ENCODE results near the gene WNT16. TPM values are rescaled to one million over a fixed set of nuclear protein-coding genes. Genes with fewer than 3 reads are reported as not detected.

Gene WNT16
- total and polyA plus RNA-seq, 2 donors (not counting 1 experiment from before 2014, with no cell fraction given), result 1.2 to 3.8 TPM

DNA sequence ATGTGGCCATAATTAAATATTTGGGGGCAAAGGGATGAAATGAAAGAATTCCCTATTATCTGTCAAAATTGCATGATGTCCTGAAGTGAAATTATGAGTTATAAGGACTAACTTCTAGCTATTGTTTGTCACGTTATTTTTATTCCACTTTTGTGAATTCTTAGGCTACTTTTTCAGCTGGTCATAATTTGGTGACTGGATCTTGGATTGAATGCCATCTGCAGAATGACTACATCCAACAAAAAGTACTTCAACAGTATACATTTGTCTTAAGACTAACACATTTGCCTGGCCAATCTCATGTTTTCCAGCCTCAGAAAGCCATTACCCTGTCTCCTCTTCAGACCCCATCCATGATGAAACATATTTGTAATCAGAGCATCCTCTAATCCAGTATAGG lies 48.1 kb upstream of the WNT16 start:
- H3K9ac ChIP-seq (ENCODE audit: insufficient read depth, low read length), result no peak overlapping the region
- no peaks in the 10 kb centered on the region for H3K27me3 ChIP-seq (ENCODE audit: control insufficient read depth, insufficient read depth, low read length)
- no peaks in the 10 kb centered on the region for H3K36me3 ChIP-seq (ENCODE audit: control insufficient read depth, insufficient read depth, low read length)
- no peaks in the 10 kb centered on the region for H3K9me3 ChIP-seq (ENCODE audit: control insufficient read depth, insufficient read depth, low read depth, low read length)
- H3K27ac ChIP-seq (ENCODE audit: insufficient read depth, low read length), result no peak overlapping the region
- TF ChIP-seq, protein P1, sequence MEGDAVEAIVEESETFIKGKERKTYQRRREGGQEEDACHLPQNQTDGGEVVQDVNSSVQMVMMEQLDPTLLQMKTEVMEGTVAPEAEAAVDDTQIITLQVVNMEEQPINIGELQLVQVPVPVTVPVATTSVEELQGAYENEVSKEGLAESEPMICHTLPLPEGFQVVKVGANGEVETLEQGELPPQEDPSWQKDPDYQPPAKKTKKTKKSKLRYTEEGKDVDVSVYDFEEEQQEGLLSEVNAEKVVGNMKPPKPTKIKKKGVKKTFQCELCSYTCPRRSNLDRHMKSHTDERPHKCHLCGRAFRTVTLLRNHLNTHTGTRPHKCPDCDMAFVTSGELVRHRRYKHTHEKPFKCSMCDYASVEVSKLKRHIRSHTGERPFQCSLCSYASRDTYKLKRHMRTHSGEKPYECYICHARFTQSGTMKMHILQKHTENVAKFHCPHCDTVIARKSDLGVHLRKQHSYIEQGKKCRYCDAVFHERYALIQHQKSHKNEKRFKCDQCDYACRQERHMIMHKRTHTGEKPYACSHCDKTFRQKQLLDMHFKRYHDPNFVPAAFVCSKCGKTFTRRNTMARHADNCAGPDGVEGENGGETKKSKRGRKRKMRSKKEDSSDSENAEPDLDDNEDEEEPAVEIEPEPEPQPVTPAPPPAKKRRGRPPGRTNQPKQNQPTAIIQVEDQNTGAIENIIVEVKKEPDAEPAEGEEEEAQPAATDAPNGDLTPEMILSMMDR (conservative IDR thresholded peaks at IDR 0.05 in 1 of 2, IDR thresholded peaks at IDR 0.05 in 1 of 2; ENCODE audit: low read depth in 1 of 2, low read length in 2 of 2), result no peak
- TF ChIP-seq EZH2 (IDR thresholded peaks at IDR 0.05; ENCODE audit: low read length, missing control alignments), result no peak
- H3K79me2 ChIP-seq (ENCODE audit: control insufficient read depth, insufficient read depth, low read length), result no peaks in the 10 kb centered on the region
- H3K4me3 ChIP-seq (replicated peaks in 1 of 4; ENCODE audit: control extremely low read depth in 1 of 4, insufficient read depth in 1 of 4, low read depth in 3 of 4, low read length in 4 of 4), result no peak overlapping the region
- H2AFZ ChIP-seq (ENCODE audit: low read length), result no peak overlapping the region
- no peak overlapping the region for H3K4me2 ChIP-seq (ENCODE audit: extremely low read depth, insufficient read depth, low read length)
- DNase-seq (ENCODE audit: low read depth in 2 of 2), result no peak
- peaks cover 6% of the 10 kb centered on the region for H3K4me1 ChIP-seq (ENCODE audit: control insufficient read depth, extremely low read depth, insufficient read depth, low read length)
- H4K20me1 ChIP-seq (ENCODE audit: control insufficient read depth, extremely low read depth, insufficient read depth, low read length), result no peaks in the 10 kb centered on the region

DNA sequence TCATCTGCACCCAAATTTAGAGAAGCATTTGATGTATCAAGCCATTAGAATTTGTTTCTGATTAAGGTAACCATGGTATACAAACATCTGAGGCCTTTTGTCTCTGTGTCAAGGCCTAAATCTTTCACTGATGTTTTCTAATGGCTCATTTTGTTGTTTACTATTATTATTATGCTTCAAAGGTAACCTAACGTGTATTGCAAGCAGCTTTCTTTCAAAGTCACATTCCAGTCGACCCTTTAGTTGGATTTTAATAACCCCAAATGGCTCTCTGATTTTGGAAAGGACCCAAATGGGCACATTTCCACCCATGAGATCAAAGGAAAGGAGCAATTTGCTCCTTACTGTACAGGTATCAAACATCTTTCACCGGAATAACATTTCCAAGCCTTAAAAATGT lies 46.7 kb upstream of the WNT16 start:
- DNase-seq (ENCODE audit: low read depth in 2 of 2), result no peak
- Histone ChIP-seq H3K27me3 (ENCODE audit: control insufficient read depth, insufficient read depth, low read length) (no peaks in the 10 kb centered on the region), H4K20me1 (ENCODE audit: control insufficient read depth, extremely low read depth, insufficient read depth, low read length) (no peaks in the 10 kb centered on the region), H3K79me2 (ENCODE audit: control insufficient read depth, insufficient read depth, low read length) (no peaks in the 10 kb centered on the region), H2AFZ (ENCODE audit: low read length) (no peak overlapping the region), H3K9me3 (ENCODE audit: control insufficient read depth, insufficient read depth, low read depth, low read length) (no peaks in the 10 kb centered on the region), H3K4me3 (replicated peaks in 1 of 4; ENCODE audit: control extremely low read depth in 1 of 4, insufficient read depth in 1 of 4, low read depth in 3 of 4, low read length in 4 of 4) (no peak overlapping the region), H3K4me2 (ENCODE audit: extremely low read depth, insufficient read depth, low read length) (no peak overlapping the region), H3K9ac (ENCODE audit: insufficient read depth, low read length) (no peak overlapping the region), H3K4me1 (ENCODE audit: control insufficient read depth, extremely low read depth, insufficient read depth, low read length) (peaks cover 6% of the 10 kb centered on the region), H3K27ac (ENCODE audit: insufficient read depth, low read length) (no peak overlapping the region), H3K36me3 (ENCODE audit: control insufficient read depth, insufficient read depth, low read length) (peaks cover 2% of the 10 kb centered on the region)
- TF ChIP-seq, protein P1 (conservative IDR thresholded peaks at IDR 0.05 in 1 of 2, IDR thresholded peaks at IDR 0.05 in 1 of 2; ENCODE audit: low read depth in 1 of 2, low read length in 2 of 2), result no peak
- no peak for TF ChIP-seq EZH2 (IDR thresholded peaks at IDR 0.05; ENCODE audit: low read length, missing control alignments)

DNA sequence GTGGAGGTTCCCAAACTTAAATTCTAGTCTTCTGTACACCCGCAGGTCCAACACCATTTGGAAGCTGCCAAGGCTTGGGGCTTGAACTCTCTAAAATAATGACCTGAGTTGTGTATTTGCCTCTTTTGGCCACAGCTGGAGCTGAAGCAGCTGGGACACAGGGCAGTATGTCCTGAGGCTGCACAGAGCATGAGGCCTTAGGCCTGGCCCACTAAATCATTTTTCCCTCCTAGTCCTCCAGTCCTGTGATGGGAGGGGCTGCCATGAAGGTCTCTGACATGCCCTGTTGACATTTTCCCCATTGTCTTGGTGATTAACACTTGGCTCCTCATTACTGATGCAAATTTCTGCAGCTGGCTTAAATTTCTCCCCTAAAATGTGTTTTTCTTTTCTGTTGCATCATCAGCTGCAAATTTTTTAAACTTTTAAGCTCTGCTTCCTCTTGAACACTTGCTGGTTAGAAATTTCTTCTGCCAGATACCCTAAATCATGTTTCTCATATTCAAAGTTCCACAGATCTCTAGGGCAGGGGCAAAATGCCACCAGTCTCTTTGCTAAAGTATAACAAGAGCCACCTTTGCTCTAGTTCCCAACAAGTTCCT lies 43.6 kb upstream of the WNT16 start:
- H3K36me3 ChIP-seq (ENCODE audit: control insufficient read depth, insufficient read depth, low read length), result peaks cover 2% of the 10 kb centered on the region
- no peak overlapping the region for H2AFZ ChIP-seq (ENCODE audit: low read length)
- H3K4me3 ChIP-seq (replicated peaks in 1 of 4; ENCODE audit: control extremely low read depth in 1 of 4, insufficient read depth in 1 of 4, low read depth in 3 of 4, low read length in 4 of 4), result no peak overlapping the region
- no peaks in the 10 kb centered on the region for H3K4me1 ChIP-seq (ENCODE audit: control insufficient read depth, extremely low read depth, insufficient read depth, low read length)
- no peaks in the 10 kb centered on the region for H3K79me2 ChIP-seq (ENCODE audit: control insufficient read depth, insufficient read depth, low read length)
- H3K27ac ChIP-seq (ENCODE audit: insufficient read depth, low read length), result no peak overlapping the region
- no peak for DNase-seq (ENCODE audit: low read depth in 2 of 2)
- no peaks in the 10 kb centered on the region for H3K27me3 ChIP-seq (ENCODE audit: control insufficient read depth, insufficient read depth, low read length)
- H3K9ac ChIP-seq (ENCODE audit: insufficient read depth, low read length), result no peak overlapping the region
- TF ChIP-seq EZH2 (IDR thresholded peaks at IDR 0.05; ENCODE audit: low read length, missing control alignments), result no peak
- TF ChIP-seq, protein P1 (conservative IDR thresholded peaks at IDR 0.05 in 1 of 2, IDR thresholded peaks at IDR 0.05 in 1 of 2; ENCODE audit: low read depth in 1 of 2, low read length in 2 of 2), result no peak
- H3K4me2 ChIP-seq (ENCODE audit: extremely low read depth, insufficient read depth, low read length), result no peak overlapping the region
- no peaks in the 10 kb centered on the region for H3K9me3 ChIP-seq (ENCODE audit: control insufficient read depth, insufficient read depth, low read depth, low read length)
- no peaks in the 10 kb centered on the region for H4K20me1 ChIP-seq (ENCODE audit: control insufficient read depth, extremely low read depth, insufficient read depth, low read length)

Measured in fibroblast of lung (primary cell).